Smooth muscle cell (in vitro differentiated cells): Measurements from ENCODE around the gene MARCHF11. TPM values are rescaled to one million over a fixed set of nuclear protein-coding genes. Genes with fewer than 3 reads are reported as not detected.

Experiments used
- DNase-seq: peaks from one replicate; lab custom pipeline; 2025; ENCODE audit not compliant: unreplicated experiment; lab: John Stamatoyannopoulos, UW
- H2AFZ ChIP-seq: fragments of 200-600 bp; sonication (generic); 2 replicates; pipeline ENCODE4 v1.6.0; 2016; ENCODE audit warnings: antibody characterized with exemption, low read depth, mild to moderate bottlenecking
- H3F3A ChIP-seq: fragments of 200-600 bp; sonication (generic); 2 replicates; pipeline ENCODE4 v1.6.0; 2017; ENCODE audit warnings: antibody characterized with exemption, low read depth
- H3K27ac ChIP-seq: fragments of 200-600 bp; sonication (generic); 2 replicates; pipeline ENCODE4 v1.5.1; 2016; ENCODE audit warnings: low read depth, mild to moderate bottlenecking
- H3K27me3 ChIP-seq: fragments of 200-600 bp; sonication (generic); 2 replicates; pipeline ENCODE4 v1.6.1; 2016; ENCODE audit warnings: low read depth, mild to moderate bottlenecking
- H3K36me3 ChIP-seq: fragments of 200-600 bp; sonication (generic); 2 replicates; pipeline ENCODE4 v1.5.1; 2016; ENCODE audit warnings: low read depth
- H3K4me1 ChIP-seq: fragments of 200-600 bp; sonication (generic); 2 replicates; pipeline ENCODE4 v1.5.1; 2016; ENCODE audit warnings: low read depth
- H3K4me2 ChIP-seq: fragments of 200-600 bp; sonication (generic); 2 replicates; pipeline ENCODE4 v1.6.0; 2016; ENCODE audit warnings: mild to moderate bottlenecking
- H3K4me3 ChIP-seq: fragments of 200-600 bp; sonication (generic); 2 replicates; pipeline ENCODE4 v1.5.1; 2016; ENCODE audit warnings: mild to moderate bottlenecking
- H3K79me2 ChIP-seq: fragments of 200-600 bp; sonication (generic); 2 replicates; pipeline ENCODE4 v1.6.0; 2016; ENCODE audit warnings: low read depth, mild to moderate bottlenecking
- H3K9ac ChIP-seq: fragments of 200-600 bp; sonication (generic); 2 replicates; pipeline ENCODE4 v1.6.0; 2016; ENCODE audit warnings: low read depth
- H3K9me3 ChIP-seq: fragments of 200-600 bp; sonication (generic); replicated peaks from 2 replicates; pipeline ENCODE4 v1.5.1; 2016; ENCODE audit warnings: low read depth
- H4K20me1 ChIP-seq: fragments of 200-600 bp; sonication (generic); 2 replicates; pipeline ENCODE4 v1.6.0; 2016; ENCODE audit warnings: low read depth
- WGBS: methylation state at CpG from one replicate; pipeline ENCODE4 v1.1.7; 2016; ENCODE audit warnings: low lambda C conversion rate; 5-methylcytosine and 5-hydroxymethylcytosine counted together
- polyA plus RNA-seq: library from polyadenylated mRNA; unstranded; fragments of >200 nt; fragmentation: Nextera tagmentation; extraction: Ambion mirVana; gene quantifications from 2 replicates; pipeline ENCODE4 v1.2.1, GENCODE V29; 2016
- total RNA-seq: library from RNA; depleted of rRNA; stranded (reverse); fragments of >200 nt; gene quantifications from 2 replicates; pipeline ENCODE4 v1.2.3, GENCODE V29; 2014
- TF ChIP-seq, protein P1 (sequence below): fragments of 200-600 bp; sonication (generic); IDR thresholded peaks from 2 replicates; pipeline ENCODE4 v1.5.1; 2017; ENCODE audit warnings: borderline replicate concordance, mild to moderate bottlenecking, antibody characterized with exemption; ENCODE audit not compliant: insufficient read depth, poor library complexity, severe bottlenecking

MARCHF11 gene
- total and polyA plus RNA-seq, 2 experiments from 2014 or later: not detected

DNA sequence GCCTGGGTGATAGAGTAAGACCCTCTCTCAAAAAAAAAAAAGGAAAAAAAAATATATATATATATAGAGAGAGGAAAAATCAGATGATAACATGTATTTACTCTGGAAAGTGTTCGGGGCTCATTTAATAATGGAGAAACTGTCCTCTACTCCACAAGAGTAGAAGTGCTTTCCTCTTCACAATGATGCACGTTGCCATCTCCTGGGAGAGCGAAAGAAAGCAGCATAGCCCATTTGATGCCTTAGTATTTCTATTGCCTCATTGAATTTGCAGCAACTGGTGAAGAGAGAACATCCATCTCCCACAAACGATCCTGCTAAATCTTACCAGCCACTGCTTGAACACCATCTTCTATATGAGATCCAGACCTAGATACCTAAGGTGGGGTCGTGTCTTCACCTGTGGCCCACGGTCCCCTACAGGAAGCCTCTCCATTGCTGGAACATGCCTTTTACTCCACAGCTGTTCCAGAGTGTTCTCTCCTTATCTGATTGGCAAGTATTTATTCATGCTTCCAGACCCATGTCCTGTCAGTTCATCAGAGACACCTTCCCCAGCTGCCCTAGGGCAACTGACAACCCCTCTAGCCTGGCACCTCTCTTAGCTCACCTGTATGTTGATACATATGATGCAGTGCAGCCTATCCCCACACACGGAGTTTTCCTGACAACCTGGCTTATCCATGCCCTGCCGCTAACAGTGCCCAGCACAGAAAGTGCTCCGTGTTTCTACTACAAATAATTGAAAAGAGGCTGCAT is 115.3 kb downstream of the MARCHF11 start:
- Histone ChIP-seq H3K27me3 (no peaks in the 10 kb centered on the region), H3K27ac (no peak overlapping the region), H3F3A (no peaks in the 10 kb centered on the region), H2AFZ (no peak overlapping the region), H3K4me1 (peaks cover 7% of the 10 kb centered on the region), H3K79me2 (no peaks in the 10 kb centered on the region), H3K36me3 (no peaks in the 10 kb centered on the region), H3K9me3 (no peaks in the 10 kb centered on the region), H4K20me1 (no peaks in the 10 kb centered on the region), H3K4me3 (no peak overlapping the region), H3K9ac (no peak overlapping the region), H3K4me2 (no peak overlapping the region)
- TF ChIP-seq, protein P1, sequence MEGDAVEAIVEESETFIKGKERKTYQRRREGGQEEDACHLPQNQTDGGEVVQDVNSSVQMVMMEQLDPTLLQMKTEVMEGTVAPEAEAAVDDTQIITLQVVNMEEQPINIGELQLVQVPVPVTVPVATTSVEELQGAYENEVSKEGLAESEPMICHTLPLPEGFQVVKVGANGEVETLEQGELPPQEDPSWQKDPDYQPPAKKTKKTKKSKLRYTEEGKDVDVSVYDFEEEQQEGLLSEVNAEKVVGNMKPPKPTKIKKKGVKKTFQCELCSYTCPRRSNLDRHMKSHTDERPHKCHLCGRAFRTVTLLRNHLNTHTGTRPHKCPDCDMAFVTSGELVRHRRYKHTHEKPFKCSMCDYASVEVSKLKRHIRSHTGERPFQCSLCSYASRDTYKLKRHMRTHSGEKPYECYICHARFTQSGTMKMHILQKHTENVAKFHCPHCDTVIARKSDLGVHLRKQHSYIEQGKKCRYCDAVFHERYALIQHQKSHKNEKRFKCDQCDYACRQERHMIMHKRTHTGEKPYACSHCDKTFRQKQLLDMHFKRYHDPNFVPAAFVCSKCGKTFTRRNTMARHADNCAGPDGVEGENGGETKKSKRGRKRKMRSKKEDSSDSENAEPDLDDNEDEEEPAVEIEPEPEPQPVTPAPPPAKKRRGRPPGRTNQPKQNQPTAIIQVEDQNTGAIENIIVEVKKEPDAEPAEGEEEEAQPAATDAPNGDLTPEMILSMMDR: no peak
- no peak for DNase-seq
- WGBS: 82% methylated on average over 9 of the region's 9 CpGs

DNA sequence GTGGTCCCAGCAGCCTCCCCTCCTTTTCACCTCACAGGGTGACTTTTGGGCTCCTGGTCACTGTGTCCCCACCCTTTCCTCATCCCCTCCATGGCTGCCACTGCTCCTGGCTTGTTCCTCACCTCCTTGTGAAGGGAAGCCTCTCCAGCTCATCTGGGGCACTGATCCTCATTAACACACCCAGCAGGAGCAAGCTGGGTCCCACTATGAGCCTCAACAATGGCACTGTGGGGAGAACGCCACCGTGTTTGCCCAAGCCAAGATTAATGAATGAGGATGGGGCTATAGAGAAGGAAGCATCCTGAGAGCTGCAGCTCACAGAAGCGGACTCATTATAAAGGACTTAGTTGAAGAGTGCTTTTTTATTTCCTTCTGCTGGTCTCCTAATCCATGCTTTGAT is 118.4 kb downstream of the MARCHF11 start:
- Histone ChIP-seq H3K27ac (no peak overlapping the region), H3K36me3 (no peaks in the 10 kb centered on the region), H3K4me1 (peaks cover 7% of the 10 kb centered on the region), H2AFZ (no peak overlapping the region), H3K79me2 (no peaks in the 10 kb centered on the region), H3F3A (no peaks in the 10 kb centered on the region), H4K20me1 (no peaks in the 10 kb centered on the region), H3K4me2 (no peak overlapping the region), H3K9ac (no peak overlapping the region), H3K4me3 (no peak overlapping the region), H3K9me3 (no peaks in the 10 kb centered on the region), H3K27me3 (no peaks in the 10 kb centered on the region)
- TF ChIP-seq, protein P1: no peak
- 68% methylated on average over 3 of the region's 3 CpGs for WGBS
- no peak for DNase-seq

DNA sequence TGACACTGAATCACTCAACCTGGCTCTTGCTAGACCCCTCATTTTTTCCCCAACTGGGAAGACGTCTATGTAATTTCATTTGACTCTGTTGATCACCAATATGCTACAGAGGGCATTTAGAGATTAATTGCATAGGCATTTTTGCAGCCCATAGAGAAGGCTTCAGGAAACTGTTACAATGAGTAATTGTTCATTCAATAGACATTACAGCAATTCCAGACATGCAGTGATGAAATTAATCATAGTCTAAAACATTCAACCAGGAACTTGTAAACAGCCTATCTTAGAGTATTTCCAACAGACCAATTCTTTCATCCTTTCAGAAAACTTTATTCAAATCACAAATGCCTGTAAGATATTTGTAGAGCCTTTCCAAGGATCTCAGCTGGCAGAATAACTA is 122.3 kb downstream of the MARCHF11 start:
- TF ChIP-seq, protein P1: no peak
- H4K20me1 ChIP-seq: no peaks in the 10 kb centered on the region
- no peaks in the 10 kb centered on the region for H3F3A ChIP-seq
- no peak overlapping the region for H2AFZ ChIP-seq
- no peaks in the 10 kb centered on the region for H3K27me3 ChIP-seq
- no peaks in the 10 kb centered on the region for H3K36me3 ChIP-seq
- no peak overlapping the region for H3K27ac ChIP-seq
- WGBS: 63% methylated on average over 1 of the region's 1 CpG
- H3K79me2 ChIP-seq: no peaks in the 10 kb centered on the region
- H3K9ac ChIP-seq: no peak overlapping the region
- no peaks in the 10 kb centered on the region for H3K4me1 ChIP-seq
- H3K4me2 ChIP-seq: no peak overlapping the region
- DNase-seq: no peak
- no peak overlapping the region for H3K4me3 ChIP-seq
- H3K9me3 ChIP-seq: no peaks in the 10 kb centered on the region

DNA sequence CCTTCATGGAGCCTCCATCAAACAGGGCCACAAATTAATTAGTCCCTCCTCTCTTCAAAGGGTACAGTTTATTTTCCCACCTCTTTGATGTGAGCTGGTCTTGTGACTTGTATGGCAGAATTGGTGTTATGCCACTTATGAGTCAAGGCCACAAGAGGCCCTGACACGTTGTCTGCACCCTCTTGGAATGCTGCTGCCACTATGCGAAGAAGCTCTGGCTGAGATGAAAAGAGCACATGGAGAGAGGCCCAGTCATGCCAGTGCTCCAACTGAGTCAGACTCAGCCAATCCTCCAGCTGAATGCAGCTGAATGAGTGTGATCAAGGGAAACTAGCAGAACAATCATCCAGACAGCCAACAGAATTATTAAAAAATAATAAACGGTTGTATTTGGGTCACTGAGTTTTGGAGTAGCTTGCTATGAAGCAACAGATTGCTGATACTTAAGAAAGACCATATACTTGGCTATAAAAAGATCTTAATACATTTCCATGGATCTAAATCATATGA is 128.3 kb downstream of the MARCHF11 start:
- Histone ChIP-seq H3K27me3 (no peaks in the 10 kb centered on the region), H3K79me2 (no peaks in the 10 kb centered on the region), H3K4me3 (no peak overlapping the region), H4K20me1 (no peaks in the 10 kb centered on the region), H3K9me3 (no peaks in the 10 kb centered on the region), H3K4me2 (no peak overlapping the region), H3K9ac (no peak overlapping the region), H3K4me1 (no peaks in the 10 kb centered on the region), H3K27ac (no peak overlapping the region), H2AFZ (no peak overlapping the region), H3F3A (no peaks in the 10 kb centered on the region), H3K36me3 (no peaks in the 10 kb centered on the region)
- TF ChIP-seq, protein P1: no peak
- DNase-seq: no peak
- WGBS: 56% methylated on average over 3 of the region's 3 CpGs
